Measurements from ENCODE around the gene CRB1.

Gene CRB1

GRCh38 chr1:197286634-197287033 is 18.6 kb downstream of the CRB1 start:
- Histone ChIP-seq H3K4me2 (no peak overlapping the region), H4K20me1 (no peaks in the 10 kb centered on the region), H3K9ac (no peak overlapping the region), H3K36me3 (no peaks in the 10 kb centered on the region), H3K27me3 (no peaks in the 10 kb centered on the region), H3K4me1 (peaks cover 6% of the 10 kb centered on the region; the same call in 1 of the 2 replicates), H3K4me3 (no peak overlapping the region), H3K9me3 (no peaks in the 10 kb centered on the region), H3K27ac (no peak overlapping the region)
- no peak for TF ChIP-seq Cebpa-rat (IDR thresholded peaks at IDR 0.05)

DNA sequence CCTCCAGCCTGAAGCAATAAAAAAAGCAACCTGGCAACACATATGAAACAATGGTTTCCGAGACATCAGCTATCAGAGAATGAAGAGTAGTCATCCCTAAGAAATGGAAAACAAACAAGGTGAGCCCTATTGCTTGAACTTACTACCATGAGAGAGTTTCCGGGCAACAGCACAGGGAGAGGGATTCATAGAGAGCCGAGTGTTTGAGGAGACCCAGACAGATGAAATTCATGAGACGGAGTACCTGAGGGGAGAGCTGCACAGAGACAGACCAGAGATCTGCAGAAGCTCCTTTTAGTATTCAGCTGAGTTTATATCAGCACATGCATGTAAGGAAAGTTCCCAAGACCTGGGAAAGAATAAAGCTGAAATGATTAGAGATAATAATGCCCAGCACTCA is 19.8 kb downstream of the CRB1 start:
- H3K9ac ChIP-seq: no peak overlapping the region
- no peak for TF ChIP-seq Cebpa-rat (IDR thresholded peaks at IDR 0.05)
- H3K4me3 ChIP-seq: no peak overlapping the region
- peaks cover 6% of the 10 kb centered on the region; the same call in 1 of the 2 replicates for H3K4me1 ChIP-seq
- H3K9me3 ChIP-seq: no peaks in the 10 kb centered on the region
- no peak overlapping the region for H3K27ac ChIP-seq
- H3K36me3 ChIP-seq: no peaks in the 10 kb centered on the region
- H3K27me3 ChIP-seq: no peaks in the 10 kb centered on the region
- H3K4me2 ChIP-seq: no peak overlapping the region
- H4K20me1 ChIP-seq: no peaks in the 10 kb centered on the region

DNA sequence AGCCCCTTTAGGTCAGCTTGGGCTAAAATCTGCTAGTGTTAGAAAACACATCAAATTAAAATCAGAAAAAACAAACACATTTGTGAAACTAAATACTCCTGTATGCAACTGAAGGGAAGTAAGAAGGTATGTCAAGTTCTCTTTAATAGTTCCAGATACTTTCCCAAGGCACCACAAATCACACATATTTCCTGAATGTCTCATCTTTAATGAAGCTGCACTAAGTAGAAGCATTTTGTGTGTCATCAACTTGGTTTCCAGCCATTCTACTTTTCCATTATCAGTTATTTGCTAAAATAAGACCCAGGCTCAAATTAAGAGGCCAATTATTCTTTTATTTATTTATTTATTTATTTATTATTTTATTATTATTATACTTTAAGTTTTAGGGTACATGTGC is 34.7 kb downstream of the CRB1 start:
- Histone ChIP-seq H4K20me1 (no peaks in the 10 kb centered on the region), H3K4me2 (no peak overlapping the region)

DNA sequence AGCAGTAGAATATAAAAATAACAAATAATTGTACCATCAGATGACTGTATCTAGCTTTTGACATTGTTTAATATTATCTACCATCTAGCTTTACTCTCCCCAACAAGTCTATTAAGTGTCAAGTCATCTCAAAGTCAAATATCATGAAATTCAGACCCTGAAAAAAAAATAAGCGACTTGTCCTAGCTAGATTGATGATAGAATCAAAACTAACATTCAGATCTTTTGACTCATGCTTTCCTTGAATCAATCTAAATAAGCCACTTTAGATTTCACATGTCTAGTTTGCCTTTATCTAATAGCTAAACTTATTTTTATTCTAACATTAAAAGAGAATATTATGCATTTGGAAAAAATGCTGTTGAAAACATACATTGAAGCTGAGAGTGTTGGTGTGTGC is 35.4 kb downstream of the CRB1 start:
- no peaks in the 10 kb centered on the region for H3K9me3 ChIP-seq
- H4K20me1 ChIP-seq: no peaks in the 10 kb centered on the region
- no peak overlapping the region for H3K9ac ChIP-seq
- H3K27ac ChIP-seq: no peak overlapping the region
- H3K4me3 ChIP-seq: no peak overlapping the region
- no peak overlapping the region for H3K4me2 ChIP-seq
- TF ChIP-seq Cebpa-rat (IDR thresholded peaks at IDR 0.05): no peak
- no peaks in the 10 kb centered on the region for H3K4me1 ChIP-seq
- H3K36me3 ChIP-seq: no peaks in the 10 kb centered on the region
- H3K27me3 ChIP-seq: no peaks in the 10 kb centered on the region

More for the DNA sequence above, 34.7 kb downstream of the CRB1 start:
- H3K27ac ChIP-seq: no peak overlapping the region
- H3K36me3 ChIP-seq: no peaks in the 10 kb centered on the region
- no peaks in the 10 kb centered on the region for H3K27me3 ChIP-seq
- H3K4me1 ChIP-seq: no peaks in the 10 kb centered on the region
- TF ChIP-seq Cebpa-rat (IDR thresholded peaks at IDR 0.05): no peak
- no peak overlapping the region for H3K4me3 ChIP-seq
- H3K9me3 ChIP-seq: no peaks in the 10 kb centered on the region
- no peak overlapping the region for H3K9ac ChIP-seq

- Histone ChIP-seq H3K9me3 (no peaks in the 10 kb centered on the region), H3K4me2 (no peak overlapping the region), H3K27me3 (no peaks in the 10 kb centered on the region), H4K20me1 (no peaks in the 10 kb centered on the region), H3K27ac (no peak overlapping the region), H3K36me3 (no peaks in the 10 kb centered on the region), H3K4me1 (no peaks in the 10 kb centered on the region), H3K4me3 (no peak overlapping the region), H3K9ac (no peak overlapping the region)
- TF ChIP-seq Cebpa-rat (IDR thresholded peaks at IDR 0.05): no peak
Observed at GRCh38 chr1:197304638-197305200, 36.7 kb downstream of the CRB1 start.

DNA sequence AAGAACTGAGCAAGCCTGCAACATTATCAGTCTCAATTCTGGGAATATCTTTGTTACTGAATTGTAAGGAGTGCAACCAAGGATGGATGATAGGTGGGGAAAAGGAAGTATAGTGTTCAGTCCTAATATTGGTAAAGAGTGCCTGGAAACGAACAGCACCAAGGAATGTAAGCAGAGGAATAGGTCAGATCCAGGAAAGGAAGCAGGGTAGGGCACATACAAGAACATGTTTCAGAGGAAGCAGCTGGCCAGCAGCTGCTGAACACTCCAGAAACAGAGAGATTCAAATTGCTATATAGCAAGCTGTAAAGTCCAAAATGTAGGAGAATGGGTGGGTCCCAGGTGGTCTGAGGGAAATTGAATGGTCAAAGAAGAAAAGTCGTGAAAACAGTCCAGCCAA is 37.9 kb downstream of the CRB1 start:
- Histone ChIP-seq H3K9ac (no peak overlapping the region), H3K27me3 (no peaks in the 10 kb centered on the region), H3K4me3 (no peak overlapping the region), H4K20me1 (no peaks in the 10 kb centered on the region), H3K4me1 (no peaks in the 10 kb centered on the region), H3K36me3 (no peaks in the 10 kb centered on the region), H3K27ac (no peak overlapping the region), H3K4me2 (no peak overlapping the region), H3K9me3 (no peaks in the 10 kb centered on the region)
- TF ChIP-seq Cebpa-rat (IDR thresholded peaks at IDR 0.05): no peak

DNA sequence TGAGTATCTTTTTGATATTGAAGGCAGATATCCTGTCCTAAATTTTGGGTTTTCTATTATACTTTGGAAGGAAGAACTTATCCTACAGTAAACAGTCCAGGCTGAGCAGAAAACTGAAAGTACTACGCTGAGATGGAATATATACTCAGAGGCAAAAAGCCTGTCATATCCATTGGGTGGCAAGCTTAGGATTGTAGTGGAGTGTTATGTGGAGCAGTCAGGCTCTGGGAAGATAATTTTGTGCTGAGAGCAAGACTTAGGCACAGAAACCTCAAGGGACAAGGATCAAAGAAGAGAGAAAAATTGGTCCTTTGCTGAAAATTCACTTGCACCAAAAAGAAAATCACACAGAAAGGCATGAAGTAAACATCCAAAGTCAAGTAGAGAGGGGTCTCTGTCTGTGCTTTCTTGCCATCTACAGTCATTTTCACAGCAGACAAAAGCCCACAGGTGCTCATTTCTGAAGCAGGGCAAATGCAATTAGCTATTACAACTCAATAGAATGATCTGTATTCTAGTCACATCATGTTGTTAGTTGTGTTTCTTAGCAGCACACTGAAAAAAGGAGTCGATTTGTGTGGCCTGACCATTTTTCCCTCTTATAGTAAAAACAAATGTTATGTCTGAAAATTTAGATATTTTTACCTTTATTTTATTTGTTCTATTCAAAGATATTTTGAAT is 38.5 kb downstream of the CRB1 start:
- Histone ChIP-seq H3K9me3 (no peaks in the 10 kb centered on the region), H3K4me2 (no peak overlapping the region), H3K27ac (no peak overlapping the region), H3K9ac (no peak overlapping the region), H3K27me3 (no peaks in the 10 kb centered on the region), H3K4me3 (no peak overlapping the region), H3K36me3 (no peaks in the 10 kb centered on the region), H3K4me1 (no peaks in the 10 kb centered on the region), H4K20me1 (no peaks in the 10 kb centered on the region)
- TF ChIP-seq Cebpa-rat (IDR thresholded peaks at IDR 0.05): no peak

GRCh38 chr1:197307136-197307535 is 39.1 kb downstream of the CRB1 start:
- TF ChIP-seq Cebpa-rat (IDR thresholded peaks at IDR 0.05): no peak
- no peaks in the 10 kb centered on the region for H3K9me3 ChIP-seq
- H3K4me2 ChIP-seq: no peak overlapping the region
- no peaks in the 10 kb centered on the region for H3K36me3 ChIP-seq
- no peaks in the 10 kb centered on the region for H4K20me1 ChIP-seq
- no peaks in the 10 kb centered on the region for H3K4me1 ChIP-seq
- no peaks in the 10 kb centered on the region for H3K27me3 ChIP-seq
- H3K9ac ChIP-seq: no peak overlapping the region
- no peak overlapping the region for H3K27ac ChIP-seq
- no peak overlapping the region for H3K4me3 ChIP-seq

DNA sequence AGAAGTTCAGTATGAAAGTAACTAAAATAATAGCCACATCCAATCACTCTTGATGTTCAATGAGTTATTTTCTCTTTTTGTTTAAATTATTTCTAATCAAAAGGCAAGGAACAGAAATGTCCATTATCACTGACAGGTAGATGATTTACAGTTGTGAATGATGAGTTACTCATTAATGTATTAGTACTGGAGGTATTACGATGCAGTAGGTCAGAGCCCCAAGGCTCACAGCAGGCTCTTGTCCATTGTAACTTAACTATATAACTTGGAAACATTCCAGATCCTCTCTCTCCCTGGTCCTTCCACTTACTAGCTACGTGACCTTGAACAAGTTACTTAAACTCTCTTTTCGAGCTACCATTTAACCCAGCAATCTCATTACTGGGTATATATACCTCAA is 39.5 kb downstream of the CRB1 start:
- TF ChIP-seq Cebpa-rat (IDR thresholded peaks at IDR 0.05): no peak
- H4K20me1 ChIP-seq: no peaks in the 10 kb centered on the region
- no peaks in the 10 kb centered on the region for H3K4me1 ChIP-seq
- H3K9me3 ChIP-seq: no peaks in the 10 kb centered on the region
- H3K9ac ChIP-seq: no peak overlapping the region
- no peak overlapping the region for H3K4me3 ChIP-seq
- no peaks in the 10 kb centered on the region for H3K36me3 ChIP-seq
- no peak overlapping the region for H3K4me2 ChIP-seq
- H3K27me3 ChIP-seq: no peaks in the 10 kb centered on the region
- H3K27ac ChIP-seq: no peak overlapping the region

- H3K4me2 ChIP-seq: no peak overlapping the region
- no peak overlapping the region for H3K27ac ChIP-seq
- H3K9me3 ChIP-seq: no peaks in the 10 kb centered on the region
- H3K4me3 ChIP-seq: no peak overlapping the region
- H3K4me1 ChIP-seq: no peaks in the 10 kb centered on the region
- no peaks in the 10 kb centered on the region for H4K20me1 ChIP-seq
- H3K27me3 ChIP-seq: no peaks in the 10 kb centered on the region
- no peak overlapping the region for H3K9ac ChIP-seq
- no peaks in the 10 kb centered on the region for H3K36me3 ChIP-seq
- TF ChIP-seq Cebpa-rat (IDR thresholded peaks at IDR 0.05): no peak
Observed at GRCh38 chr1:197311081-197311480, 43.0 kb downstream of the CRB1 start.

Data from BLaER1 (cell line).